ENCODE results near the gene MRPL47. TPM values are rescaled to one million over a fixed set of nuclear protein-coding genes. Genes with fewer than 3 reads are reported as not detected.

MRPL47 gene
- total RNA-seq, 1 experiment from 2014 or later, result 75.5 TPM

DNA sequence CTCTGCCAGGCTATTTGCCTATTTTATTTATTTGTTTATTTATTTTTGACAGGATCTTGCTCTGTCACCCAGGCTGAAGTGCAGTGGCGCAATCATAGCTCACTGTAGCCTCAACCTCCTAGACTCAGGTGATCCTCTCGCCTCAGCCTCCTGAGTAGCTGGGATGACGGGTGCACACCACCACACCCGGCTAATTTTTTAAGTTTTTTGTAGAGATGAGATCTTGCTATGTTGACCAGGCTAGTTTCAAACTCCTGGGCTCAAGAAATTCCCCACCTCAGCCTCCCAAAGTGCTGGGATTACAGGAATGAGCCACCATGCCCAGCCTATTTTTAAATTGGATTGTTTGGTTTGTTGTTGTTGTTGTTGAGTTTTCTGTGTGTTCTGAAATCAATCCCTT lies 5.6 kb upstream of the MRPL47 start:
- H3K27me3 Mint-ChIP-seq (ENCODE audit: low read depth), result no peaks in the 10 kb centered on the region
- Histone ChIP-seq H3K4ac (ENCODE audit: low read depth, low read length) (no peak overlapping the region), H3K14ac (ENCODE audit: insufficient read depth, low read length) (no peak overlapping the region), H3K27ac (ENCODE audit: insufficient read length, low read depth, low read length) (no peak overlapping the region), H2AK5ac (ENCODE audit: insufficient read length, low read length) (no peak overlapping the region), H2AFZ (ENCODE audit: low read length) (no peak overlapping the region), H2BK20ac (ENCODE audit: low read depth, low read length, poor library complexity, severe bottlenecking) (no peak overlapping the region), H3T11ph (ENCODE audit: low read length) (no peak overlapping the region), H2BK5ac (ENCODE audit: insufficient read length, low read length) (no peak overlapping the region), H3K27me3 (ENCODE audit: insufficient read depth, low read length) (no peaks in the 10 kb centered on the region), H4K8ac (replicated peaks; ENCODE audit: insufficient read length, low read depth, low read length) (no peak overlapping the region), H3K23ac (ENCODE audit: insufficient read length, low read depth, low read length) (no peak overlapping the region), H3K79me2 (ENCODE audit: insufficient read depth, low read length) (no peaks in the 10 kb centered on the region; the same call in 1 of the 2 replicates), H2BK12ac (ENCODE audit: insufficient read length, low read depth, low read length) (no peak overlapping the region), H4K91ac (ENCODE audit: insufficient read length, low read depth, low read length) (no peak overlapping the region), H3K9me3 (ENCODE audit: control insufficient read depth, low read depth, low read length) (no peaks in the 10 kb centered on the region), H3K4me1 (ENCODE audit: insufficient read depth, low read length) (no peaks in the 10 kb centered on the region), H3K56ac (ENCODE audit: insufficient read length, low read depth, low read length) (no peak overlapping the region), H4K5ac (ENCODE audit: insufficient read length, low read depth, low read length) (no peak overlapping the region), H2BK120ac (ENCODE audit: low read depth, low read length, poor library complexity, severe bottlenecking) (no peak overlapping the region), H3K4me2 (ENCODE audit: insufficient read depth, insufficient read length, low read length) (no peak overlapping the region), H3K23me2 (ENCODE audit: insufficient read length, low read depth, low read length, poor library complexity, severe bottlenecking) (peaks cover 3% of the 10 kb centered on the region), H3K9ac (ENCODE audit: extremely low read depth, insufficient read length, low read length) (no peak overlapping the region), H4K20me1 (ENCODE audit: control insufficient read depth, insufficient read depth, insufficient read length) (no peaks in the 10 kb centered on the region), H3K18ac (ENCODE audit: insufficient read length, low read depth, low read length) (no peak overlapping the region), H3K79me1 (ENCODE audit: insufficient read depth, low read depth, low read length, poor library complexity, severe bottlenecking) (peaks cover 3% of the 10 kb centered on the region), H2BK15ac (ENCODE audit: low read depth, low read length) (no peak overlapping the region)
- WGBS (ENCODE audit: extremely low coverage, insufficient read length, low lambda C conversion rate), result no CpG with 5 or more reads among the region's 4 CpGs
- no peak for TF ChIP-seq CTCF (conservative IDR thresholded peaks at IDR 0.05)
- DNase-seq, result no peak
- H3K27ac Mint-ChIP-seq, result no peak overlapping the region
- no peaks in the 10 kb centered on the region; a peak in 1 of 5 replicates for H3K9me3 Mint-ChIP-seq
- H3K4me3 Mint-ChIP-seq, result no peak overlapping the region
- H3K36me3 Mint-ChIP-seq (ENCODE audit: insufficient read depth in 1 of 3, low read depth in 3 of 3), result peaks cover 0 to 10% (median 9%) of the 10 kb centered on the region in 3 experiments; a peak in 6 of 7 replicates
- H3K4me1 Mint-ChIP-seq, result peaks cover 3 to 5% of the 10 kb centered on the region in 2 experiments; a peak in 3 of 4 replicates
